HepG2 (cell line): ENCODE data around the gene VAX1. TPM values are rescaled to one million over a fixed set of nuclear protein-coding genes. Genes with fewer than 3 reads are reported as not detected.

Source experiments
- ATAC-seq: fragments of 200-7000 bp; cut with Tn5 transposase; 3 replicates; pipeline ENCODE4 v1.9.1; 2020; ENCODE audit warnings: mild to moderate bottlenecking, moderate library complexity
- BruUV-seq: library from RNA; stranded (reverse); fragments of 400-500 nt; replicated peaks from 2 replicates; lab custom pipeline; 2021; lab: Mats Ljungman, UMichigan
- CTCF ChIA-PET: fragments of 300-600 bp; formaldehyde crosslinking; extraction: SDS; loops from one replicate; lab custom pipeline; 2021; ENCODE audit warnings: low total read pairs, inconsistent platforms, low intra/inter-chr PET ratio; lab: Yijun Ruan, JAX
- POLR2A ChIA-PET: fragments of 350-600 bp; sonication (Branson Sonifier 250); formaldehyde crosslinking; loops from one replicate; lab custom pipeline; 2020; ENCODE audit warnings: antibody characterized with exemption, inconsistent platforms; lab: Yijun Ruan, JAX
- DNase-seq: peaks from one replicate; pipeline ENCODE4 v3.0.0-alpha.2; 2015; ENCODE audit warnings: low spot score
- FAIRE-seq: peaks from 3 replicates; lab custom pipeline; 2011; peaks lifted over from hg19 to GRCh38; lab: Jason Lieb, UNC
- H2AFZ ChIP-seq: one replicate; pipeline ENCODE4 v1.6.1; 2011; ENCODE audit warnings: low read length, inconsistent platforms
- H3K27ac ChIP-seq: fragments of 300-600 bp; 3 replicates; pipeline ENCODE4 v1.8.0; 2011; ENCODE audit warnings: mixed run types, mild to moderate bottlenecking, mixed read lengths, low read length, inconsistent platforms; ENCODE audit not compliant: insufficient read depth; ENCODE audit errors: extremely low read length
- H3K27me3 ChIP-seq, 2 experiments: fragments of 200-600 bp in 1 of 2; 2 replicates in 1 of 2; 3 replicates in 1 of 2; pipeline versions ENCODE4 v1.6.0 to v1.8.0; 2011; ENCODE audit warnings: low read length in 2 of 2, mild to moderate bottlenecking in 2 of 2, moderate library complexity in 2 of 2, inconsistent platforms in 1 of 2; ENCODE audit not compliant: insufficient read depth in 2 of 2, control insufficient read depth in 1 of 2
- H3K36me3 ChIP-seq, 2 experiments: fragments of 200-600 bp in 1 of 2; replicated peaks in 1 of 2; 2 replicates in 1 of 2; 3 replicates in 1 of 2; pipeline versions ENCODE4 v1.5.1 to v1.8.0; 2011; ENCODE audit warnings: low read length in 2 of 2, inconsistent platforms in 1 of 2; ENCODE audit not compliant: insufficient read depth in 2 of 2, control insufficient read depth in 1 of 2
- H3K4me1 ChIP-seq: 2 replicates; pipeline ENCODE4 v1.5.1; 2012; ENCODE audit warnings: low read length, inconsistent platforms; ENCODE audit not compliant: insufficient read depth
- H3K4me2 ChIP-seq: 2 replicates; pipeline ENCODE4 v1.6.0; 2011; ENCODE audit warnings: low read depth, low read length, inconsistent platforms
- H3K4me3 ChIP-seq, 3 experiments: fragments of 200-600 bp in 1 of 3; sonication (generic), shearing (Covaris generic) in 1 of 3; replicated peaks in 1 of 3; 2 replicates each; pipeline ENCODE4 v1.5.1; 2011 to 2016; ENCODE audit warnings: low read length in 3 of 3, inconsistent platforms in 2 of 3, low read depth in 2 of 3, mild to moderate bottlenecking in 2 of 3, control low read depth in 1 of 3, mixed read lengths in 1 of 3; ENCODE audit not compliant: insufficient read depth in 1 of 3
- H3K79me2 ChIP-seq: one replicate; pipeline ENCODE4 v1.6.1; 2011; ENCODE audit warnings: low read length, inconsistent platforms; ENCODE audit not compliant: insufficient read depth
- H3K9ac ChIP-seq: 2 replicates; pipeline ENCODE4 v1.6.0; 2011; ENCODE audit warnings: mild to moderate bottlenecking, low read depth, low read length, inconsistent platforms; ENCODE audit not compliant: insufficient read depth
- H3K9me3 ChIP-seq: 2 replicates; pipeline ENCODE4 v1.5.1; 2012; ENCODE audit warnings: mild to moderate bottlenecking, low read length
- H4K20me1 ChIP-seq: 2 replicates; pipeline ENCODE4 v1.6.0; 2011; ENCODE audit warnings: inconsistent platforms, mild to moderate bottlenecking, low read length, moderate library complexity; ENCODE audit not compliant: insufficient read depth
- GPN1 ChIP-seq: sonication (generic); formaldehyde crosslinking; IDR thresholded peaks from 2 replicates; pipeline ENCODE4 v1.5.1; 2020; ENCODE audit warnings: missing genetic modification reagents, borderline replicate concordance
- HBP1 ChIP-seq: IDR thresholded peaks from 2 replicates; pipeline ENCODE4 v1.6.1; 2016; ENCODE audit warnings: low read depth, control low read depth
- KDM4B ChIP-seq: sonication (generic); formaldehyde crosslinking; IDR thresholded peaks from 2 replicates; pipeline ENCODE4 v1.4.0; 2020; ENCODE audit warnings: missing genetic modification reagents
- SP140L ChIP-seq: sonication (generic); formaldehyde crosslinking; IDR thresholded peaks from 2 replicates; pipeline ENCODE4 v1.4.0; 2020; ENCODE audit warnings: missing genetic modification reagents, borderline replicate concordance
- SRSF1 ChIP-seq: fragments of 200-400 bp; formaldehyde crosslinking; optimal IDR thresholded peaks from 2 replicates; pipeline ENCODE3; 2017; ENCODE audit warnings: mild to moderate bottlenecking, low read depth, low read length, moderate library complexity
- THRA ChIP-seq: sonication (generic); formaldehyde crosslinking; IDR thresholded peaks from 2 replicates; pipeline ENCODE4 v1.4.0; 2020; ENCODE audit warnings: missing genetic modification reagents, borderline replicate concordance
- U2AF2 ChIP-seq: fragments of 200-400 bp; formaldehyde crosslinking; IDR thresholded peaks from 2 replicates; pipeline ENCODE4 v1.6.1; 2017; ENCODE audit warnings: low read depth, mild to moderate bottlenecking, low read length
- ZNF614 ChIP-seq: IDR thresholded peaks from 2 replicates; pipeline ENCODE4 v1.6.1; 2018; ENCODE audit warnings: missing biosample characterization, missing genetic modification reagents, inconsistent platforms, borderline replicate concordance
- ZNF7 ChIP-seq: IDR thresholded peaks from 2 replicates; pipeline ENCODE4 v1.6.1; 2016; ENCODE audit warnings: missing biosample characterization, missing genetic modification reagents
- ZNF704 ChIP-seq: sonication (generic); formaldehyde crosslinking; IDR thresholded peaks from 2 replicates; pipeline ENCODE4 v1.8.1; 2023; ENCODE audit warnings: mild to moderate bottlenecking, inconsistent platforms, moderate library complexity, missing genetic modification reagents, borderline replicate concordance
- WGBS: methylation state at CpG from one replicate; pipeline ENCODE4 v1.1.6; 2017; ENCODE audit warnings: low lambda C conversion rate; 5-methylcytosine and 5-hydroxymethylcytosine counted together
- in situ Hi-C: cut with HindIII; loops from 2 replicates; pipeline ENCODE4 v1.10.0; 2017; ENCODE audit warnings: low pct_unique_long_range_greater_than_20kb; ENCODE audit not compliant: extremely low pct_ligation_motif_present
- intact Hi-C: fragments of 100-400 bp; cut with micrococcal nuclease; formaldehyde crosslinking; loops from one replicate; pipeline ENCODE4 v1.10.0; 2022; ENCODE audit not compliant: unreplicated experiment
- polyA plus RNA-seq, 8 experiments: library from polyadenylated mRNA; depleted of rRNA in 3 of 8; stranded (reverse) in 7 of 8; unstranded in 1 of 8; fragments of >200 nt; fragmentation: Illumina TruSeq in 4 of 8; extraction: Trizol in 4 of 8; gene quantifications; 2 replicates each; pipeline versions ENCODE4 v1.2.1 to v1.2.3, GENCODE V29; 2011 to 2016; ENCODE audit warnings: low read depth in 4 of 8, missing spikeins in 1 of 8, mixed read lengths in 1 of 8; ENCODE audit not compliant: insufficient read depth in 1 of 8
- total RNA-seq, 5 experiments: library from RNA; depleted of rRNA; stranded (reverse); fragments of >200 nt; fragmentation: Illumina TruSeq; extraction: Trizol; gene quantifications; 2 replicates each; pipeline ENCODE4 v1.2.3, GENCODE V29; 2016; ENCODE audit warnings: low read depth in 1 of 5

VAX1 gene
- total and polyA plus RNA-seq, 2 of the 13 experiments (the other 11 are each of a cell fraction or from before 2014, with no cell fraction given) = not detected

GRCh38 chr10:117107238-117107637, 30.8 kb downstream of the VAX1 start:
- Histone ChIP-seq H3K79me2 (no peaks in the 10 kb centered on the region), H2AFZ (no peak overlapping the region), H3K9me3 (no peaks in the 10 kb centered on the region), H3K4me1 (no peaks in the 10 kb centered on the region), H3K4me3 (no peak overlapping the region), H3K27me3 (no peaks in the 10 kb centered on the region; a peak in 1 of 5 replicates), H3K9ac (no peak overlapping the region), H3K27ac (no peak overlapping the region), H3K4me2 (no peak overlapping the region), H3K36me3 (no peaks in the 10 kb centered on the region), H4K20me1 (no peaks in the 10 kb centered on the region)
- WGBS = 3% methylated on average over 4 of the region's 4 CpGs
- ATAC-seq (no peak), FAIRE-seq (no peak), DNase-seq (no peak)
- no TSS peak for BruUV-seq
- TF ChIP-seq SP140L (CRISPR knock-in tag) (no peak), ZNF704 (no peak), SRSF1 (no peak), ZNF614 (no peak), HBP1 (CRISPR knock-in tag) (no peak), ZNF7 (no peak), KDM4B (CRISPR knock-in tag) (no peak), THRA (CRISPR knock-in tag) (no peak), U2AF2 (no peak), GPN1 (no peak)
- in situ Hi-C loops = no loop called here
- POLR2A ChIA-PET = no interaction called here
- CTCF ChIA-PET = no interaction called here
- intact Hi-C loops = no loop called here
